Lower leg skin (tissue), 3 donors: Measurements from ENCODE around the gene HNRNPL.

Experiments used
- POLR2A ChIP-seq, 2 donors: fragments of 450-650 bp; IDR thresholded peaks; one replicate each; pipeline ENCODE4 v1.6.1; 2016 to 2017; ENCODE audit warnings: antibody characterized with exemption in 2 of 2, mild to moderate bottlenecking in 1 of 2, moderate library complexity in 1 of 2
- TF ChIP-seq, protein P1 (sequence below), 3 donors: fragments of 450-650 bp; IDR thresholded peaks; one replicate each; pipeline ENCODE4 v1.5.1; 2016; ENCODE audit warnings: antibody characterized with exemption in 3 of 3, mild to moderate bottlenecking in 3 of 3, moderate library complexity in 2 of 3

DNA sequence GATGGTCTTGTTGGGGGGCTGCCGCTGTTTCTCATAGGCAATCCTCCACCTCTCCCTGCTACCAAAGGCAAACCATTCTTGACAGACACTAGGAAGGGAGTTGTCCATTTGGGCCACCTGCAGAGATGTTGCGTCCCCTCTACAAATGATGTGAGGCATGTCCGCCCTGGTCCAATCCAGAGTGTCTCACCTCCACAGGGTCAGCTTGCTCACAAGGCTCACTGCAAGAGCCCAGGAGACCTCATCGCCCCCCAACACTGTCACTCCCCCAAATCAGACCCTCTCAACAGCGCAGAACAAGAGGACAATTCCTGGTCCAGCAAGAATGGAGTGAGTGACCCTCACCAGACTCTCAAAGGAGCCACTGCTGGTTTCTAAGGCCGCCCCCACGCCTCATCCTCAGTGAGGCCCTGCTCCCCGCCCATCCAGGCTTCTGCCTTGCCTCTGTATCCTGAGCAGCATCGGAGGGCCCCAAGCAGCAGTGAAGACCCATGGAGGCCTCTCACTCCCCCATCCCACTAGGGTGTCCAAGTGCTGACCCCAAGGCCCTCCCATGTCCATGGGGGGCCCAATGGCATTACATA lies 6.5 kb downstream of the HNRNPL start:
- TF ChIP-seq POLR2A (IDR thresholded peaks at IDR 0.05) = no peak
- TF ChIP-seq, protein P1, sequence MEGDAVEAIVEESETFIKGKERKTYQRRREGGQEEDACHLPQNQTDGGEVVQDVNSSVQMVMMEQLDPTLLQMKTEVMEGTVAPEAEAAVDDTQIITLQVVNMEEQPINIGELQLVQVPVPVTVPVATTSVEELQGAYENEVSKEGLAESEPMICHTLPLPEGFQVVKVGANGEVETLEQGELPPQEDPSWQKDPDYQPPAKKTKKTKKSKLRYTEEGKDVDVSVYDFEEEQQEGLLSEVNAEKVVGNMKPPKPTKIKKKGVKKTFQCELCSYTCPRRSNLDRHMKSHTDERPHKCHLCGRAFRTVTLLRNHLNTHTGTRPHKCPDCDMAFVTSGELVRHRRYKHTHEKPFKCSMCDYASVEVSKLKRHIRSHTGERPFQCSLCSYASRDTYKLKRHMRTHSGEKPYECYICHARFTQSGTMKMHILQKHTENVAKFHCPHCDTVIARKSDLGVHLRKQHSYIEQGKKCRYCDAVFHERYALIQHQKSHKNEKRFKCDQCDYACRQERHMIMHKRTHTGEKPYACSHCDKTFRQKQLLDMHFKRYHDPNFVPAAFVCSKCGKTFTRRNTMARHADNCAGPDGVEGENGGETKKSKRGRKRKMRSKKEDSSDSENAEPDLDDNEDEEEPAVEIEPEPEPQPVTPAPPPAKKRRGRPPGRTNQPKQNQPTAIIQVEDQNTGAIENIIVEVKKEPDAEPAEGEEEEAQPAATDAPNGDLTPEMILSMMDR (IDR thresholded peaks at IDR 0.05) = no peak
